ENCODE measurements around the gene HSPG2. TPM values are rescaled to one million over a fixed set of nuclear protein-coding genes. Genes with fewer than 3 reads are reported as not detected.

Gene HSPG2
- total and polyA plus RNA-seq, 11 donors = 164 to 608 (median 304) TPM

DNA sequence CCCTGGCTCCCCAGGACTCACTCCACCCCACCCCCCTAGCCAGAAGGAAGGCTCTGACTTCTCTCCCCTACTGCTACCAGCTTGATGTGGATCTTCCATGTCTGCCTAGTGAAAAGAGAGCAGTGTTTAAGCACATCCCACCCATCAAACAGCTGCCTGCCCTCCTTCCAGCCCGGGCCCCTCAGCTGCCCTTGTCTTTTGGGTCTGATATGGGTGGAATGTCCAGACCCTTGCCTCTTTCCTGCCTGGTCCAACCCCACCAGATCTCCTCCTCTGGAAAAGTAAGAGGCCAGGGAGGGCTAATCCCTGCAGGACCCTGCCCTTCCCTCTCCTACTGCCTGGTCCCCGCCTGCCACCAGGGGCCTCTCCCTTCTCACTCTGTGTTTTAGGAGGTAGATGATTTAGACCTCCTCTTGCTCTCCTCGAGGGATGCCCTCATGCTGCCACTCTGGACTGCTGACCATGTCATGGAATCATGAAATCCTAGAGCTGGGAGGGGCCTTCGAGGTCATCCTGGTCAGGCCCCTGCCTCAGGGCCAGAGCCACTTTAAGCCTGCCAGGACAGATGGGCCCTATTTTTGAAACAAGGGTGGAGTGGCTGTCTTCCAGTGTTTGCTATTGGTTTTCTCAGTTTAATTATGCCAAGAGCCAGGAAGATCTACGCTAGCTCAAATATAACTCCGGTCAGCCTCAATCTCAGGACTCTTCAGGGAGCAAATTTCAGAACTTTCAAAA, 15.8 kb upstream of the HSPG2 start:
- Histone ChIP-seq H3K27ac (peak overlapping the region in 3 of 12 donors; percentile 8 to 11 (median 11)), H3K9me3 (no peaks in the 10 kb centered on the region), H3K27me3 (no peaks in the 10 kb centered on the region), H3K36me3 (no peaks in the 10 kb centered on the region), H3K4me3 (no peak overlapping the region), H3K4me1 (peaks cover 6 to 42% (median 28%) of the 10 kb centered on the region in 12 donors)
- ATAC-seq (no peak), DNase-seq (peak in 1 of 5 donors; percentile 41)
- TF ChIP-seq, protein P1, sequence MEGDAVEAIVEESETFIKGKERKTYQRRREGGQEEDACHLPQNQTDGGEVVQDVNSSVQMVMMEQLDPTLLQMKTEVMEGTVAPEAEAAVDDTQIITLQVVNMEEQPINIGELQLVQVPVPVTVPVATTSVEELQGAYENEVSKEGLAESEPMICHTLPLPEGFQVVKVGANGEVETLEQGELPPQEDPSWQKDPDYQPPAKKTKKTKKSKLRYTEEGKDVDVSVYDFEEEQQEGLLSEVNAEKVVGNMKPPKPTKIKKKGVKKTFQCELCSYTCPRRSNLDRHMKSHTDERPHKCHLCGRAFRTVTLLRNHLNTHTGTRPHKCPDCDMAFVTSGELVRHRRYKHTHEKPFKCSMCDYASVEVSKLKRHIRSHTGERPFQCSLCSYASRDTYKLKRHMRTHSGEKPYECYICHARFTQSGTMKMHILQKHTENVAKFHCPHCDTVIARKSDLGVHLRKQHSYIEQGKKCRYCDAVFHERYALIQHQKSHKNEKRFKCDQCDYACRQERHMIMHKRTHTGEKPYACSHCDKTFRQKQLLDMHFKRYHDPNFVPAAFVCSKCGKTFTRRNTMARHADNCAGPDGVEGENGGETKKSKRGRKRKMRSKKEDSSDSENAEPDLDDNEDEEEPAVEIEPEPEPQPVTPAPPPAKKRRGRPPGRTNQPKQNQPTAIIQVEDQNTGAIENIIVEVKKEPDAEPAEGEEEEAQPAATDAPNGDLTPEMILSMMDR (IDR thresholded peaks at IDR 0.05) = peak in 1 of 12 donors; percentile 17
- no peak for TF ChIP-seq POLR2A (IDR thresholded peaks at IDR 0.05)
- intact Hi-C loops (cut with DNase I) = no loop called here
- WGBS, 4 donors = 66 to 78% (median 76%) methylated on average over 6 of the region's 6 CpGs

DNA sequence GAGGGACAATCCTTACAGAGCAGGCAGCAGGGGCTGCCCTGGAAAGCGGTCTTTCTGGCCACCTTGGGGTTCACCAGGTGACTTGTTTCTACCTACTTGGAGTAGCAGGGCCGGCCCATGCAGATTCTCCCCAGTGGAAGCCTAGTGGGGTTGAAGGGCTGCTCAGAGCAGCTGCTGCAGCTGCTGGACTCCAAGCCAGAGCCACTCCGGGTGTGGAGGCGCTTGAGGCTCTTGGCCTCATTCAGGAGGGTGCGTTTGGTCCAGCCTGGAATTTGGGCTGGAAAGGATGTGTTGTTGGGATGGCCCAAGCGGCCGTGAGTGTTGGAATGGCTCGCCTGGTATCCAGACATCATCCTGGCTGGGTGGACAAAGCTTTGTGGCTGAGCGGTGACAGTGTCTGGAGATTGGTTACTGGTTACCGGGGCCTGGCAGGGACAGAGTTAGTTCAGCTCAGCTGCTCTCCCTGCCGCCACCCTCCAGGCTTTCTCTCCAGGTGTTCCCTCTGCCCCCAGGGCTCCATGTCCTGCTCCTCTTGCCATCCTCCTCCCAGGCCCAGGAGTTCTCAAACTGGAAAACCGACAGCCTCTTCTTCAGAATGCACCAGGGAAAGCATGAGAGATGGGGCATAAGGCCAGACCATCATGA, 14.2 kb upstream of the HSPG2 start:
- no peaks in the 10 kb centered on the region for H3K9me3 ChIP-seq
- TF ChIP-seq, protein P1 (IDR thresholded peaks at IDR 0.05) = no peak
- TF ChIP-seq POLR2A (IDR thresholded peaks at IDR 0.05) = no peak
- WGBS, 4 donors = 82 to 95% (median 88%) methylated on average over 7 to 12 of the region's 12 CpGs
- peaks cover 6 to 35% (median 21%) of the 10 kb centered on the region in 12 donors for H3K4me1 ChIP-seq
- no peaks in the 10 kb centered on the region for H3K36me3 ChIP-seq
- no peaks in the 10 kb centered on the region for H3K27me3 ChIP-seq
- intact Hi-C loops (cut with DNase I) = no loop called here
- H3K27ac ChIP-seq = no peak overlapping the region
- ATAC-seq = no peak
- peak in 2 of 5 donors; percentile 49 to 63 for DNase-seq
- H3K4me3 ChIP-seq = no peak overlapping the region

DNA sequence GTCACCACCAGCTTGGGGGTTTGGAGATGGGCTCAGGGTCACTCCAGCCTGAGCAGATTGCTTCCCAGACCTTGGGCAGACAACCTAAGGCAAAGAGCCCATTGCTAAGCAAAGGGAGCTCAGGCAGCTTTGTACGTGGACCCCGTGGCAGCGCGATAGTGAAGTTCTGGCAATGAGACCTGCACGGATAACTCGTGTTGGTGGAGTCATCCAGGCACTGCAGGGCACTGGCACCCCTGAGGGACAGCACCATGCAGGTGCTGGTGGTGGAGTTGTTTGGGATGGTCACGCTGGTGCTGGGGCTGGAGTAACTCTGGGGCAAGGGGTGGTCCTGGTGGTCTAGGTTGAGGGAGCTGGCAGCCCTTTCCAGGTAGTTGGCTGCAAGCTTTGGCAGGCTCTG, 13.6 kb upstream of the HSPG2 start:
- DNase-seq (peak in 1 of 5 donors; percentile 36), ATAC-seq (no peak)
- intact Hi-C loops (cut with DNase I) = no loop called here
- Histone ChIP-seq H3K27ac (no peak overlapping the region), H3K36me3 (no peaks in the 10 kb centered on the region), H3K27me3 (no peaks in the 10 kb centered on the region), H3K4me1 (peaks cover 5 to 29% (median 15%) of the 10 kb centered on the region in 12 donors), H3K4me3 (no peak overlapping the region), H3K9me3 (no peaks in the 10 kb centered on the region)
- 95 to 100% (median 97%) methylated on average over 7 of the region's 7 CpGs for WGBS, 4 donors
- TF ChIP-seq, protein P1 (IDR thresholded peaks at IDR 0.05) = no peak
- TF ChIP-seq POLR2A (IDR thresholded peaks at IDR 0.05) = no peak

DNA sequence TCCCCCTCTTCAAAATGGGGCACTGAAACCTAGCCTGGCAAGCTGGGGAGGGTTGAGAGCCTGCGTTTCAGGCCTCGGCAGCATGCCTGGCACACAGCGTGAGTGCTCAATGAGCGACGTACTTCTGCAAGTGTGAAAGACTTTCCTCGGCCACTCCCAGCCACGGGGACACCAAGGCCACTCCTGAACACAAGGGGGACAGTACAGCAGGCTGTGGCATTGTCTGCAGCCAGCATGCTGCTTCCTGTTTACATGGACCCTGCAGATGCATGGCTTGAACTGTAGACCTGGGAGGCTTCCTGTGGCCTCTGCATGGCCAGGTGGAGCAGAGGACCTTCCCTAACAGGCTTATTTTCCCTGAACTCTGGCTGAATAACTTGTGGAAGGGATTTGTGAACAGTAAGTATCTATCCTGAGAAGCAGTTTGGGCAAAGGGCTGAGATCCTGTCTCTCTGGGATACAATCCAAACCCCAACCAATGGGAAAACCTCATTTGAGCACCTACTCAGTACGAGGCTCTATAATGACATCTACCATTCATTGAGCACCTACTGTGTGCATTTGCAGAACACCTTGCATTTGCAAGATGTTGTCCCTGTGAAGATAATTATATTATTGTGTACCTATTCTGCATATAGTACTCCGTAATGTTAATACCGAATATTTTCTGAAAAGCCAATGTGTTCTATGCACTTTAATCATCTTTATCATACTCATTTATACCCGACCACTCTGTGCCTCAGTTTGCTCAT, 9.9 kb upstream of the HSPG2 start:
- 55 to 64% (median 56%) methylated on average over 9 to 11 of the region's 11 CpGs for WGBS, 4 donors

More for the DNA sequence above, 9.9 kb upstream of the HSPG2 start:
- Histone ChIP-seq H3K27me3 (no peaks in the 10 kb centered on the region), H3K27ac (peak overlapping the region in 6 of 12 donors; percentile 14 to 50 (median 38)), H3K4me1 (peaks cover 2 to 41% (median 27%) of the 10 kb centered on the region in 12 donors), H3K36me3 (no peaks in the 10 kb centered on the region), H3K4me3 (no peak overlapping the region), H3K9me3 (no peaks in the 10 kb centered on the region)
- DNase-seq (peak in 1 of 5 donors; percentile 59), ATAC-seq (peak; percentile 21 to 43 (median 32))
- intact Hi-C loops (cut with DNase I) = no loop called here
- peak in 1 of 2 donors; percentile 15 for TF ChIP-seq POLR2A (IDR thresholded peaks at IDR 0.05)
- TF ChIP-seq, protein P1 (IDR thresholded peaks at IDR 0.05) = peak in 5 of 12 donors; percentile 11 to 46 (median 16)
